Brain microvascular endothelial cell (primary cell): ENCODE data around the gene MTNR1A.
A peak's percentile ranks its signal among the peaks of the same experiment; 100 is the strongest.

ENCODE experiments used
- DNase-seq: peaks from one replicate; pipeline ENCODE4 v3.0.0-alpha.2; 2020
- H3K27ac ChIP-seq: fragments of 250-450 bp; sonication (Bioruptor Pico); 2 replicates; pipeline ENCODE4 v1.5.1; 2020; ENCODE audit warnings: mild to moderate bottlenecking, moderate library complexity
- H3K27me3 ChIP-seq: fragments of 250-450 bp; sonication (Bioruptor Pico); replicated peaks from 2 replicates; pipeline ENCODE4 v1.5.1; 2020; ENCODE audit warnings: mild to moderate bottlenecking
- H3K36me3 ChIP-seq: fragments of 250-450 bp; sonication (Bioruptor Pico); replicated peaks from 2 replicates; pipeline ENCODE4 v1.5.1; 2020; ENCODE audit warnings: mild to moderate bottlenecking
- H3K4me3 ChIP-seq: 2 replicates; pipeline ENCODE4 v1.5.1; 2011; ENCODE audit warnings: low read depth, mild to moderate bottlenecking, control low read depth, low read length, moderate library complexity
- CTCF ChIP-seq: IDR thresholded peaks from 2 replicates; pipeline ENCODE4 v1.5.1; 2011; ENCODE audit warnings: low read depth, mild to moderate bottlenecking, moderate library complexity, low read length, control low read depth, inconsistent platforms; ENCODE audit errors: missing control alignments
- in situ Hi-C: cut with HindIII; loops from 2 replicates; pipeline ENCODE4 v1.10.0; 2017; ENCODE audit warnings: low sequenced_read_pairs, low pct_ligation_motif_present

The MTNR1A gene

GRCh38 chr4:186486172-186486571 is 69.2 kb downstream of the MTNR1A start:
- no peaks in the 10 kb centered on the region for H3K36me3 ChIP-seq
- no peak overlapping the region for H3K27ac ChIP-seq
- H3K27me3 ChIP-seq: no peaks in the 10 kb centered on the region
- H3K4me3 ChIP-seq: peak overlapping the region; percentile 33
- in situ Hi-C loops: no loop called here
- DNase-seq: no peak
- TF ChIP-seq CTCF: no peak

GRCh38 chr4:186485561-186486062 is 69.8 kb downstream of the MTNR1A start:
- Histone ChIP-seq H3K36me3 (no peaks in the 10 kb centered on the region), H3K27ac (no peak overlapping the region), H3K4me3 (peak overlapping the region; percentile 46), H3K27me3 (no peaks in the 10 kb centered on the region)
- peak; percentile 1 for TF ChIP-seq CTCF
- in situ Hi-C loops: no loop called here
- no peak for DNase-seq

- DNase-seq: no peak
- H3K27ac ChIP-seq: no peak overlapping the region
- TF ChIP-seq CTCF: no peak
- peak overlapping the region; percentile 46 for H3K4me3 ChIP-seq
- in situ Hi-C loops: no loop called here
- no peaks in the 10 kb centered on the region for H3K27me3 ChIP-seq
- no peaks in the 10 kb centered on the region for H3K36me3 ChIP-seq
Measured at GRCh38 chr4:186485150-186485549, 70.2 kb downstream of the MTNR1A start.

GRCh38 chr4:186483656-186484055 is 71.7 kb downstream of the MTNR1A start:
- Histone ChIP-seq H3K4me3 (no peak overlapping the region), H3K27me3 (no peaks in the 10 kb centered on the region), H3K36me3 (no peaks in the 10 kb centered on the region), H3K27ac (no peak overlapping the region)
- in situ Hi-C loops: no loop called here
- no peak for DNase-seq
- TF ChIP-seq CTCF: no peak
